ENCODE results near the gene FHOD1.

Gene FHOD1

DNA sequence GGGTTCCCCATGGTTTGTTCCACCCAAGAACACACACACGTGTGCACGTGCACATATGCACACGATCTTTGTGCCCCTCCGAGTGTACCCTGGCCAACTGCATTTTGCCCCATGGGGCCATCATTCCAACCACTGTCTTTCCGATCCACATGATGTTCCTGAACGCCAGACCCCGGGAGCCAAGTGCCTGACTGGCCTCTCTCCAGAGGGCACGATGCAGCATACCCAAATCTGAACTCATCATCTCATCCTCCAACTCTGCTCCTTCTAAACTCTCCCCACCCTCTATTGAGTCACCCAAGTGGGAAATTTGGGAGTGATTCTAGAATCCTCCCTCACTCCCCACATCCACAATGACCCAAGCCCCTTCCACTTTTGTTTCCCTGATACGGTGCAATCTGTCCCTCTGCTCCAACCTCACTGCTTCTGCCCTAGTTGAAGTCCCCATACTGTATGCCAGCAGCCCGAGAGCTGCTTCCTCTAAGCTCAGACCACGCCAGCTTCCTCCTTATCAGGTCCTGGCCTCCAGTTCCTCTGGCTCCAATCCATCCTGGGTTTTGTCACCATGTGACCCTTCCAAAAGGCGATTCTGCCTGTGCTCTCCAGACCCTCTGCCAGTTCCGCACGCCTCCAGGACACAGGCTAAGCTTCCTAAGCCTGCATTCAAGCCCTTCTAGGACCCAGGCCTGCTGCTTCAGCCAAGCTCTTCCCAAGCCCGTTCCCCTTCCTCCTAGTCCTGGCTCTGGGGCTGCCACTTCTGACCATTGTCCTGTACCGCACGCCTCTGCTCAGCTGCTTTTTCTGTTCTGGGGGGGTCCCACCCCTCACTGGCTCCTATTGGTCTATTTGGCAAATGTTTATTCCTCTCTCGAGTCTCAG lies 30.4 kb downstream of the FHOD1 start:
- TF ChIP-seq, protein P1, sequence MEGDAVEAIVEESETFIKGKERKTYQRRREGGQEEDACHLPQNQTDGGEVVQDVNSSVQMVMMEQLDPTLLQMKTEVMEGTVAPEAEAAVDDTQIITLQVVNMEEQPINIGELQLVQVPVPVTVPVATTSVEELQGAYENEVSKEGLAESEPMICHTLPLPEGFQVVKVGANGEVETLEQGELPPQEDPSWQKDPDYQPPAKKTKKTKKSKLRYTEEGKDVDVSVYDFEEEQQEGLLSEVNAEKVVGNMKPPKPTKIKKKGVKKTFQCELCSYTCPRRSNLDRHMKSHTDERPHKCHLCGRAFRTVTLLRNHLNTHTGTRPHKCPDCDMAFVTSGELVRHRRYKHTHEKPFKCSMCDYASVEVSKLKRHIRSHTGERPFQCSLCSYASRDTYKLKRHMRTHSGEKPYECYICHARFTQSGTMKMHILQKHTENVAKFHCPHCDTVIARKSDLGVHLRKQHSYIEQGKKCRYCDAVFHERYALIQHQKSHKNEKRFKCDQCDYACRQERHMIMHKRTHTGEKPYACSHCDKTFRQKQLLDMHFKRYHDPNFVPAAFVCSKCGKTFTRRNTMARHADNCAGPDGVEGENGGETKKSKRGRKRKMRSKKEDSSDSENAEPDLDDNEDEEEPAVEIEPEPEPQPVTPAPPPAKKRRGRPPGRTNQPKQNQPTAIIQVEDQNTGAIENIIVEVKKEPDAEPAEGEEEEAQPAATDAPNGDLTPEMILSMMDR (IDR thresholded peaks at IDR 0.05; ENCODE audit: low read depth, low read length), result no peak
- H3K4me3 ChIP-seq (ENCODE audit: low read depth, low read length), result no peak overlapping the region

DNA sequence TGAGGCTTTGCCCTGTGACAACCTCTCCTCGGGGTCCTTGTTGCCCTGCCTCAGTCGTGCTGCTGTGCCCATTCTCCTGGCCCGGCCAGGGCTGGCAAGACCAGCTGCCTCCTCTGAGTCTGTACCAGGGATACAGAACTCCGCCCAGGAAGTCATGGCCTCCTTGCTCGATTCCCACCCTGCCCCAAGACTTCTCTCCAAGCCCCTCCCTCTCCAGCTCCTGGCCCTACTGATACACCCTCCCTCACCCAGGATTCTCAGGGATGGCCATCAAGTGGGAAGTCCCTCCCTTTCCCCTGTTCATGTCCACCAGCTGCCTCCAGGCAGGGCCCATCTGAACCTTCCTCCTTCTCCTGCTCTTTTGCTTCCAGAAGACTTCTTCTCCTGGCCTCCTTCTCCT lies 31.6 kb downstream of the FHOD1 start:
- TF ChIP-seq, protein P1 (IDR thresholded peaks at IDR 0.05; ENCODE audit: low read depth, low read length), result no peak
- H3K4me3 ChIP-seq (ENCODE audit: low read depth, low read length), result no peak overlapping the region

DNA sequence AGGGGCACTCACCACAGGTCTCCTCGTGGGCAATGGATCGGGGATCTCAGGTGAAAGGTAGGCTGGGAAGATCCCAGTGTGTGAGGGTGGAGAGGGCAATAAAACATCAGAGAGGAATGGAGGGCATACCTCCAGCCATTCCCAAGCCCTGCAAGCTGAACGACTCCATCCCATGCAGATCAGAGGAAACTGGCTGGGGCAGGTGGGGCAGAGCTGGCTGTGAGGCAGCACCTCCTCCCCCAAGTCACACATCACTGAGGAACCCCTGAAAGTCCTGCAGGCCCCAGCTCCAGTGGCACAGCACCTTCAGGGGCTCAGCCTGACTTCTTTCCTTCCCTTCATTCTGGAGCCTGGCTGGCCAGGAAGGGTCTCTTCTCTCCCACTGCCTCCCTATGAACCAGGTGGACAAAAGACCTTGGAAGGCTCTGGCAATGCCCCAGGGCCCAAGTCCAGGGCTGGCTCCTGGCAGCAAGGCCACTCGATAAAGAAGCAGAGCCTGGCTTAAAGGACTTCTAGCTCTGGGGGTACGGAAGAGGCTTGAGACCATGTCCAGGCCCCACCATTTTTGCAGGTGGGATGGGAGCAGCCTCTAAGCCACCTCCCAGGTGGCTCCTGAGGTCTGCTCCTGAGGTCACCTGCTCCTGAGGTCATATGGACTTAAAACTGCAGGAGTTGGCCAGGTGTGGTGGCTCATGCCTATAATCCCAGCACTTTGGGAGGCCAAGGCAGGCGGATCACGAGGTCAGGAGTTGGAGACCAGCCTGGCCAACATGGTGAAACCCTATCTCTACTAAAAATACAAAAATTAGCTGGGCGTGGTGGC lies 33.9 kb downstream of the FHOD1 start:
- TF ChIP-seq, protein P1 (IDR thresholded peaks at IDR 0.05; ENCODE audit: low read depth, low read length), result no peak
- no peak overlapping the region for H3K4me3 ChIP-seq (ENCODE audit: low read depth, low read length)

DNA sequence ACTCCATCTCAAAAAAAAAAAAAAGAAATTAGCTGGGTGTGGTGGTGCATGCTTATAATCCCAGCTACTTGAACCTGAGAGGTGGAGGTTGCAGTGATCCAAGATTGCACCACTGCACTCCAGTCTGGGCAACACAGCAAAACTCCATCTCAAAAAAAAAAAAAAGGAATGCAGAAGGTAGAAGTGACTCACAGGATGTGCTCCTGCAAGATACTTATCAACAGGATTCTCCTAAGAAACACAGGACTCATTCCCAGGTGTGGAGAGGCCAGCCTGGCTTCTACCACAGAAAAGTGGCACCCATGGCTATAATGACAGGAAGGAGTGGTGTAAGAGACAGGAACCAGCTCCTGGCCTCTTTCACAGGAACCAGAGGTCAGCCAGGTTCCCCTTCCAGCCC lies 34.5 kb downstream of the FHOD1 start:
- TF ChIP-seq, protein P1 (IDR thresholded peaks at IDR 0.05; ENCODE audit: low read depth, low read length), result no peak
- H3K4me3 ChIP-seq (ENCODE audit: low read depth, low read length), result no peak overlapping the region

DNA sequence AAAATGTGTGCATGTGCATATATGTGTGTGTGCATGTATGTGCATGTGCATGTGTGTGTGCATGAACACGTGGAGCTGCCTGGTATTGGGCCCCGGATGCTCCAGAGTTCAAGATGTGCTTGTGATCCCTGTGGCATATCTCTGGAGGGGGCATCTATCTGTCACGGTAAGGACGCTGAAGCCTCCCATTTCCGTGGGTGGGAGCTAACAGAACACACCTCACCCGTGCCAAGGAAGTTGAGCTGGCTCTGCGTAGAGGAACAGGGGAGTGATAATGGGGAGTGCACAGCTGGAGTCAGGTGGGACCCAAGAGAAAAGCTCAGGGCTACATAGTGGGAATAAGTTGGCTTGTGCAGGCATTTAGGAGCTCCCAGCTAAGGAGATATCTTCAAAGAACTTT lies 35.6 kb downstream of the FHOD1 start:
- H3K4me3 ChIP-seq (ENCODE audit: low read depth, low read length), result no peak overlapping the region

DNA sequence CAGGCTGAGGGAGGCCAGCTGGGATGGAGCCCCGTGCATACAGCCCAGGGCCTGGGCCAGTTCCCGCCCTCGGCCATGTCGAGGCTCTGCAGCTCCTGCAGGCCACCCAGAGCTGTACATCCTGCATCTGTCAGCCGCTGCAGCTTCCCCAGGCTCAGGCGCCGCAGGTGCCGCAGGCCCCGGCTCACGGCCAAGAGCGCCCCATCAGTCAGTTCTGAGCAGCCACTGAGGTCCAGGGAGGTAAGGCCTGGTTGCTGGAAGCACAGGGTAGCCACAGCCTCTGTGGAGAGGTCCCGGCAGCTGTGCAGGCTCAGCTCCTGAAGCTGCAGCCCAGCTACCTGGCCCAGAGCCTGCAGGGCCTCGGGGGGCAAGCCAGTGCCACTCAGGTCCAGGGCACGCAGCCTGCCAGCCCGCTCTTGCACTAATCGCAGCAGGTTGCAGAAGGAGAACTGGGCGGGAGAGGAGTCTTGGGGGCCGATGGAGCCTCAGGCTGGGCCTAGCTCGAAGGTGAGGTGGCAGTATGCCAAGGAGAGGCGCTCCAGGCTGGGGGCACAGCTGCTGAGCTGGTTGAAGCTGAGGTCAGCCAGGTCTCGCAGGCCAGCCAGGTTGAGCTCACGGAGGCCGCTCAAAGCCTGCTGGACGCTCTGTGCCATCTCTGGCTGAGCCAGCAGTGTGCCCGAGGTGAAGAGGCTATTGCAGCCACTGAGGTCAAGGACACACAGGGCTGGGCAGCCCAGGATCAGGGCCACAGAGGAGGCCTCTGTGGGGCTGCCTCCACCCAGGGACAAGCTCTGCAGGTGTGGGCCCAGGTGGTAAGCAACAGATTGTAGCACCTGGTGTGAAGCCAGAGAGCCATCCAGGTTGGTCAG lies 37.0 kb downstream of the FHOD1 start:
- TF ChIP-seq, protein P1 (IDR thresholded peaks at IDR 0.05; ENCODE audit: low read depth, low read length), result no peak
- no peak overlapping the region for H3K4me3 ChIP-seq (ENCODE audit: low read depth, low read length)

More for the DNA sequence above, 35.6 kb downstream of the FHOD1 start:
- TF ChIP-seq, protein P1 (IDR thresholded peaks at IDR 0.05; ENCODE audit: low read depth, low read length), result no peak
